Measurements from ENCODE around the gene SHOC1. TPM values are rescaled to one million over a fixed set of nuclear protein-coding genes. Genes with fewer than 3 reads are reported as not detected.

SHOC1 gene
- total RNA-seq, 1 donor from 2014 or later: 0.15 TPM

- Histone ChIP-seq H3K4me3 (no peak overlapping the region), H3K4me1 (no peaks in the 10 kb centered on the region), H3K27ac (no peak overlapping the region), H3K27me3 (ENCODE audit: low read depth) (no peaks in the 10 kb centered on the region), H3K9me3 (no peaks in the 10 kb centered on the region), H3K36me3 (no peaks in the 10 kb centered on the region)
- DNase-seq (no peak), ATAC-seq (peak; percentile 66 to 85)
- intact Hi-C loops (cut with DNase I): no loop called here
- TF ChIP-seq, protein P1, sequence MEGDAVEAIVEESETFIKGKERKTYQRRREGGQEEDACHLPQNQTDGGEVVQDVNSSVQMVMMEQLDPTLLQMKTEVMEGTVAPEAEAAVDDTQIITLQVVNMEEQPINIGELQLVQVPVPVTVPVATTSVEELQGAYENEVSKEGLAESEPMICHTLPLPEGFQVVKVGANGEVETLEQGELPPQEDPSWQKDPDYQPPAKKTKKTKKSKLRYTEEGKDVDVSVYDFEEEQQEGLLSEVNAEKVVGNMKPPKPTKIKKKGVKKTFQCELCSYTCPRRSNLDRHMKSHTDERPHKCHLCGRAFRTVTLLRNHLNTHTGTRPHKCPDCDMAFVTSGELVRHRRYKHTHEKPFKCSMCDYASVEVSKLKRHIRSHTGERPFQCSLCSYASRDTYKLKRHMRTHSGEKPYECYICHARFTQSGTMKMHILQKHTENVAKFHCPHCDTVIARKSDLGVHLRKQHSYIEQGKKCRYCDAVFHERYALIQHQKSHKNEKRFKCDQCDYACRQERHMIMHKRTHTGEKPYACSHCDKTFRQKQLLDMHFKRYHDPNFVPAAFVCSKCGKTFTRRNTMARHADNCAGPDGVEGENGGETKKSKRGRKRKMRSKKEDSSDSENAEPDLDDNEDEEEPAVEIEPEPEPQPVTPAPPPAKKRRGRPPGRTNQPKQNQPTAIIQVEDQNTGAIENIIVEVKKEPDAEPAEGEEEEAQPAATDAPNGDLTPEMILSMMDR (IDR thresholded peaks at IDR 0.05): no peak
These were observed 11.1 kb upstream of the SHOC1 start for GRCh38 chr9:111805830-111806241.

DNA sequence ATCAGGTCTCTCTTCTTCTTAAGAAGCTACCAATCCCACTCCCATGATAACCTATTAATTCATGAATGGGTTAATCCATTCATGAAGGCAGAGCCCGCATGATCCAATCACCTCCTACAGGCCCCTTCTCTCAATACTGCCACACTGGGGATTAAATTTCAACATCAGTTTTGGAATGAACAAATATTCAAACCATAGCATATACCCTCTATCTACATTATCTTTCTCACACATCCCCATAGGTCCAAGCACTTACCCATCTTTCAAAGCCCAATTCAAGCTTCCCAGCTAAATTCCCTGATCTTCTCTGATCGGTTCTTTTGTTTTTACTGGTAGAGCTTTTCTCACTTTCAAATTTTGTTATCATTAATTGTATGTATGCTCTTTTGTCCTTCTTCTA, 10.5 kb upstream of the SHOC1 start:
- Histone ChIP-seq H3K27ac (no peak overlapping the region), H3K9me3 (no peaks in the 10 kb centered on the region), H3K4me1 (no peaks in the 10 kb centered on the region), H3K36me3 (no peaks in the 10 kb centered on the region), H3K4me3 (no peak overlapping the region), H3K27me3 (ENCODE audit: low read depth) (no peaks in the 10 kb centered on the region)
- no peak for ATAC-seq
- intact Hi-C loops (cut with DNase I): no loop called here
- TF ChIP-seq, protein P1 (IDR thresholded peaks at IDR 0.05): no peak
- DNase-seq: no peak

- no peaks in the 10 kb centered on the region for H3K4me1 ChIP-seq
- H3K4me3 ChIP-seq: no peak overlapping the region
- H3K27ac ChIP-seq: no peak overlapping the region
- H3K36me3 ChIP-seq: no peaks in the 10 kb centered on the region
- no peak for DNase-seq
- H3K9me3 ChIP-seq: no peaks in the 10 kb centered on the region
- TF ChIP-seq, protein P1 (IDR thresholded peaks at IDR 0.05): no peak
- intact Hi-C loops (cut with DNase I): no loop called here
- no peaks in the 10 kb centered on the region for H3K27me3 ChIP-seq (ENCODE audit: low read depth)
- no peak for ATAC-seq
These were observed 9.9 kb upstream of the SHOC1 start for GRCh38 chr9:111804636-111805035.

- TF ChIP-seq, protein P1 (IDR thresholded peaks at IDR 0.05): no peak
- DNase-seq (no peak), ATAC-seq (no peak)
- intact Hi-C loops (cut with DNase I): no loop called here
- H3K9me3 ChIP-seq: no peaks in the 10 kb centered on the region
- no peak overlapping the region for H3K4me3 ChIP-seq
- no peaks in the 10 kb centered on the region for H3K27me3 ChIP-seq (ENCODE audit: low read depth)
- H3K4me1 ChIP-seq: no peaks in the 10 kb centered on the region
- no peak overlapping the region for H3K27ac ChIP-seq
- H3K36me3 ChIP-seq: no peaks in the 10 kb centered on the region
These were observed 9.2 kb upstream of the SHOC1 start for GRCh38 chr9:111803924-111804323.

GRCh38 chr9:111799915-111800526, 5.3 kb upstream of the SHOC1 start:
- Histone ChIP-seq H3K27me3 (ENCODE audit: low read depth) (no peaks in the 10 kb centered on the region), H3K9me3 (no peaks in the 10 kb centered on the region)
- ATAC-seq: no peak

More at GRCh38 chr9:111799915-111800526, 5.3 kb upstream of the SHOC1 start:
- no peak for DNase-seq
- intact Hi-C loops (cut with DNase I): no loop called here
- Histone ChIP-seq H3K27ac (no peak overlapping the region), H3K36me3 (no peaks in the 10 kb centered on the region), H3K4me1 (no peaks in the 10 kb centered on the region), H3K4me3 (no peak overlapping the region)
- TF ChIP-seq, protein P1 (IDR thresholded peaks at IDR 0.05): no peak
